HEK293 (cell line): ENCODE data around the gene KIZ.

Experiments used
- BCL11A ChIP-seq: fragments of 450-650 bp; formaldehyde crosslinking; IDR thresholded peaks from 2 replicates; pipeline ENCODE4 v1.5.1; 2016; ENCODE audit warnings: low read depth, missing biosample characterization, missing genetic modification characterization
- HOXA7 ChIP-seq: sonication (generic); formaldehyde crosslinking; IDR thresholded peaks from 2 replicates; pipeline ENCODE4 v1.8.1; 2022; ENCODE audit warnings: missing genetic modification reagents, borderline replicate concordance
- HOXD13 ChIP-seq: sonication (generic); formaldehyde crosslinking; IDR thresholded peaks from 2 replicates; pipeline ENCODE4 v1.8.0; 2022; ENCODE audit warnings: missing genetic modification reagents, borderline replicate concordance
- KLF16 ChIP-seq: fragments of 450-650 bp; formaldehyde crosslinking; IDR thresholded peaks from 2 replicates; pipeline ENCODE4 v1.5.1; 2017; ENCODE audit warnings: missing biosample characterization, missing genetic modification characterization
- SP2 ChIP-seq: fragments of 450-650 bp; formaldehyde crosslinking; IDR thresholded peaks from 2 replicates; pipeline ENCODE4 v1.5.1; 2016; ENCODE audit warnings: missing biosample characterization, missing genetic modification characterization
- TRIM28 ChIP-seq: IDR thresholded peaks from 2 replicates; pipeline ENCODE4 v1.6.1; 2011; ENCODE audit warnings: low read length, control low read depth, borderline replicate concordance
- YY2 ChIP-seq: fragments of 450-650 bp; formaldehyde crosslinking; IDR thresholded peaks from 2 replicates; pipeline ENCODE4 v1.5.1; 2016; ENCODE audit warnings: missing biosample characterization, missing genetic modification characterization
- ZBTB8A ChIP-seq: fragments of 450-650 bp; formaldehyde crosslinking; IDR thresholded peaks from 2 replicates; pipeline ENCODE4 v1.5.1; 2016; ENCODE audit warnings: missing biosample characterization, missing genetic modification characterization
- ZFHX2 ChIP-seq: fragments of 450-650 bp; formaldehyde crosslinking; conservative IDR thresholded peaks from 2 replicates; pipeline ENCODE4 v1.5.1; 2016; ENCODE audit warnings: missing biosample characterization, missing genetic modification characterization
- ZFP69B ChIP-seq: fragments of 450-650 bp; formaldehyde crosslinking; IDR thresholded peaks from 2 replicates; pipeline ENCODE4 v1.5.1; 2016; ENCODE audit warnings: missing biosample characterization, missing genetic modification characterization
- ZNF146 ChIP-seq: fragments of 450-650 bp; formaldehyde crosslinking; IDR thresholded peaks from 2 replicates; pipeline ENCODE4 v1.5.1; 2016; ENCODE audit warnings: missing biosample characterization, missing genetic modification characterization
- ZNF174 ChIP-seq: fragments of 450-650 bp; formaldehyde crosslinking; IDR thresholded peaks from 2 replicates; pipeline ENCODE4 v1.5.0; 2017; ENCODE audit warnings: missing biosample characterization, mild to moderate bottlenecking, missing genetic modification characterization
- ZNF221 ChIP-seq: fragments of 450-650 bp; formaldehyde crosslinking; IDR thresholded peaks from 2 replicates; pipeline ENCODE4 v1.5.1; 2017; ENCODE audit warnings: missing biosample characterization, missing genetic modification characterization, borderline replicate concordance
- ZNF302 ChIP-seq: fragments of 450-650 bp; formaldehyde crosslinking; IDR thresholded peaks from 2 replicates; pipeline ENCODE4 v1.5.1; 2016; ENCODE audit warnings: missing biosample characterization, missing genetic modification characterization, low read depth
- ZNF37A ChIP-seq: fragments of 450-650 bp; IDR thresholded peaks from 2 replicates; pipeline ENCODE4 v1.5.1; 2018; ENCODE audit warnings: missing biosample characterization, missing genetic modification characterization
- ZNF433 ChIP-seq: fragments of 450-650 bp; formaldehyde crosslinking; IDR thresholded peaks from 2 replicates; pipeline ENCODE4 v1.5.1; 2016; ENCODE audit warnings: missing biosample characterization, missing genetic modification characterization, low read depth
- ZNF473 ChIP-seq: fragments of 450-650 bp; formaldehyde crosslinking; IDR thresholded peaks from 2 replicates; pipeline ENCODE4 v1.5.1; 2017; ENCODE audit warnings: missing biosample characterization, missing genetic modification characterization
- ZNF548 ChIP-seq: fragments of 450-650 bp; formaldehyde crosslinking; IDR thresholded peaks from 2 replicates; pipeline ENCODE4 v1.5.1; 2016; ENCODE audit warnings: missing biosample characterization, missing genetic modification characterization
- ZNF571 ChIP-seq: fragments of 450-650 bp; formaldehyde crosslinking; IDR thresholded peaks from 2 replicates; pipeline ENCODE4 v1.5.0; 2017; ENCODE audit warnings: missing biosample characterization, missing genetic modification characterization
- ZNF585B ChIP-seq: fragments of 450-650 bp; formaldehyde crosslinking; IDR thresholded peaks from 2 replicates; pipeline ENCODE4 v1.5.1; 2016; ENCODE audit warnings: missing biosample characterization, missing genetic modification characterization
- ZNF621 ChIP-seq: fragments of 450-650 bp; formaldehyde crosslinking; IDR thresholded peaks from 2 replicates; pipeline ENCODE4 v1.5.1; 2017; ENCODE audit warnings: missing biosample characterization, missing genetic modification characterization
- ZNF623 ChIP-seq: fragments of 450-650 bp; formaldehyde crosslinking; IDR thresholded peaks from 2 replicates; pipeline ENCODE4 v1.5.1; 2016; ENCODE audit warnings: missing biosample characterization, missing genetic modification characterization
- ZNF654 ChIP-seq: fragments of 450-650 bp; formaldehyde crosslinking; IDR thresholded peaks from 2 replicates; pipeline ENCODE4 v1.5.1; 2016; ENCODE audit warnings: low read depth, missing biosample characterization, missing genetic modification characterization
- ZNF658 ChIP-seq: fragments of 450-650 bp; formaldehyde crosslinking; IDR thresholded peaks from 2 replicates; pipeline ENCODE4; 2016; ENCODE audit warnings: missing biosample characterization, missing genetic modification characterization
- ZNF660 ChIP-seq: fragments of 450-650 bp; IDR thresholded peaks from 2 replicates; pipeline ENCODE4 v1.5.1; 2018; ENCODE audit warnings: missing biosample characterization, mild to moderate bottlenecking, missing genetic modification characterization
- ZNF677 ChIP-seq: fragments of 450-650 bp; IDR thresholded peaks from 2 replicates; pipeline ENCODE4 v1.5.0; 2018; ENCODE audit warnings: missing biosample characterization, mild to moderate bottlenecking, missing genetic modification characterization, moderate library complexity
- ZNF701 ChIP-seq: fragments of 450-650 bp; formaldehyde crosslinking; IDR thresholded peaks from 2 replicates; pipeline ENCODE4 v1.5.1; 2016; ENCODE audit warnings: missing biosample characterization, missing genetic modification characterization
- ZNF707 ChIP-seq: fragments of 450-650 bp; formaldehyde crosslinking; IDR thresholded peaks from 2 replicates; pipeline ENCODE4 v1.5.1; 2016; ENCODE audit warnings: missing biosample characterization, missing genetic modification characterization
- ZNF747 ChIP-seq: fragments of 450-650 bp; formaldehyde crosslinking; IDR thresholded peaks from 2 replicates; pipeline ENCODE4 v1.5.1; 2016; ENCODE audit warnings: missing biosample characterization, missing genetic modification characterization
- ZXDB ChIP-seq: fragments of 450-650 bp; formaldehyde crosslinking; IDR thresholded peaks from 2 replicates; pipeline ENCODE4 v1.5.1; 2016; ENCODE audit warnings: missing biosample characterization, missing genetic modification characterization
- TF ChIP-seq, protein P1 (sequence below): fragments of 450-650 bp; formaldehyde crosslinking; conservative IDR thresholded peaks from 2 replicates; pipeline ENCODE4 v1.5.1; 2016; ENCODE audit warnings: low read depth, missing biosample characterization, missing genetic modification characterization
- TF ChIP-seq, protein P2 (sequence below): fragments of 450-650 bp; IDR thresholded peaks from 2 replicates; pipeline ENCODE4 v1.5.1; 2018; ENCODE audit warnings: missing biosample characterization, mild to moderate bottlenecking, missing genetic modification characterization
- TF ChIP-seq, protein P3 (sequence below): fragments of 450-650 bp; formaldehyde crosslinking; IDR thresholded peaks from 2 replicates; pipeline ENCODE4 v1.5.1; 2016; ENCODE audit warnings: missing biosample characterization, missing genetic modification characterization

KIZ gene

DNA sequence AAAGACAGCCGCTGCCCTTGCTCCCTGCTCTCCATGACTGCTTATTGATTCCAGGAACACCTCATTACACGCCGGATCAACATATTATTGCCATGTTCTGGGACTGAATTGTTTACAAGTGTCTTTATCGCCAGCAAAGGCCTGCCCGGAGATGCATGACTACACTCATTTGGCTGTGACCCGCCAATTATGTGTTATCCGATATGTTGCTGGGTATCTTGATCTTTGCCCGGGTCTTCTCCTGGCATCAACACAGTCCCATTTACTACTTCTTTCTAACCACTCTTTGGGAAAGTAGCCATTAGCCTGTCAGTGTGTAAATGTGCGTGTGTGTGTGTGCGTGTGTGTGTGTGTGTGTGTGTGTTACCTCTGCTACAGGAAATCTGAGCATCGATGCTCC lies 35.2 kb upstream of the KIZ start (continued):
- TF ChIP-seq, protein P1, sequence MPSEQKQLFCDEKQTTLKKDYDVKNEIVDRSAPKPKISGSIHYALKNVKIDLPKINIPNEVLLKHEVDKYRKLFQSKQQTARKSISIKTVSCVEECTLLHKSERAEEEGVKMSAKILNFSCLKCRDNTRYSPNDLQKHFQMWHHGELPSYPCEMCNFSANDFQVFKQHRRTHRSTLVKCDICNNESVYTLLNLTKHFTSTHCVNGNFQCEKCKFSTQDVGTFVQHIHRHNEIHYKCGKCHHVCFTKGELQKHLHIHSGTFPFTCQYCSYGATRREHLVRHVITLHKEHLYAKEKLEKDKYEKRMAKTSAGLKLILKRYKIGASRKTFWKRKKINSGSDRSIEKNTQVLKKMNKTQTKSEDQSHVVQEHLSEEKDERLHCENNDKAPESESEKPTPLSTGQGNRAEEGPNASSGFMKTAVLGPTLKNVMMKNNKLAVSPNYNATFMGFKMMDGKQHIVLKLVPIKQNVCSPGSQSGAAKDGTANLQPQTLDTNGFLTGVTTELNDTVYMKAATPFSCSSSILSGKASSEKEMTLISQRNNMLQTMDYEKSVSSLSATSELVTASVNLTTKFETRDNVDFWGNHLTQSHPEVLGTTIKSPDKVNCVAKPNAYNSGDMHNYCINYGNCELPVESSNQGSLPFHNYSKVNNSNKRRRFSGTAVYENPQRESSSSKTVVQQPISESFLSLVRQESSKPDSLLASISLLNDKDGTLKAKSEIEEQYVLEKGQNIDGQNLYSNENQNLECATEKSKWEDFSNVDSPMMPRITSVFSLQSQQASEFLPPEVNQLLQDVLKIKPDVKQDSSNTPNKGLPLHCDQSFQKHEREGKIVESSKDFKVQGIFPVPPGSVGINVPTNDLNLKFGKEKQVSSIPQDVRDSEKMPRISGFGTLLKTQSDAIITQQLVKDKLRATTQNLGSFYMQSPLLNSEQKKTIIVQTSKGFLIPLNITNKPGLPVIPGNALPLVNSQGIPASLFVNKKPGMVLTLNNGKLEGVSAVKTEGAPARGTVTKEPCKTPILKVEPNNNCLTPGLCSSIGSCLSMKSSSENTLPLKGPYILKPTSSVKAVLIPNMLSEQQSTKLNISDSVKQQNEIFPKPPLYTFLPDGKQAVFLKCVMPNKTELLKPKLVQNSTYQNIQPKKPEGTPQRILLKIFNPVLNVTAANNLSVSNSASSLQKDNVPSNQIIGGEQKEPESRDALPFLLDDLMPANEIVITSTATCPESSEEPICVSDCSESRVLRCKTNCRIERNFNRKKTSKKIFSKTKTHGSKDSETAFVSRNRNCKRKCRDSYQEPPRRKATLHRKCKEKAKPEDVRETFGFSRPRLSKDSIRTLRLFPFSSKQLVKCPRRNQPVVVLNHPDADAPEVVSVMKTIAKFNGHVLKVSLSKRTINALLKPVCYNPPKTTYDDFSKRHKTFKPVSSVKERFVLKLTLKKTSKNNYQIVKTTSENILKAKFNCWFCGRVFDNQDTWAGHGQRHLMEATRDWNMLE (tag by site-specific recombination): no peak
- TF ChIP-seq ZNF174 (tag by site-specific recombination): no peak
- TF ChIP-seq YY2 (tag by site-specific recombination): peak; percentile 54; the same call in 1 of the 2 replicates
- no peak for TF ChIP-seq ZNF302 (tag by site-specific recombination)
- TF ChIP-seq BCL11A (tag by site-specific recombination): peak; percentile 63; the same call in 1 of the 2 replicates
- no peak for TF ChIP-seq ZNF747 (tag by site-specific recombination)
- no peak for TF ChIP-seq ZNF660 (tag by site-specific recombination)
- no peak for TF ChIP-seq ZNF585B
- TF ChIP-seq ZNF701 (tag by site-specific recombination): no peak
- no peak for TF ChIP-seq ZNF221 (tag by site-specific recombination)
- no peak for TF ChIP-seq ZNF548
- TF ChIP-seq ZNF146: no peak
- no peak for TF ChIP-seq ZFHX2 (tag by site-specific recombination)
- TF ChIP-seq, protein P2, sequence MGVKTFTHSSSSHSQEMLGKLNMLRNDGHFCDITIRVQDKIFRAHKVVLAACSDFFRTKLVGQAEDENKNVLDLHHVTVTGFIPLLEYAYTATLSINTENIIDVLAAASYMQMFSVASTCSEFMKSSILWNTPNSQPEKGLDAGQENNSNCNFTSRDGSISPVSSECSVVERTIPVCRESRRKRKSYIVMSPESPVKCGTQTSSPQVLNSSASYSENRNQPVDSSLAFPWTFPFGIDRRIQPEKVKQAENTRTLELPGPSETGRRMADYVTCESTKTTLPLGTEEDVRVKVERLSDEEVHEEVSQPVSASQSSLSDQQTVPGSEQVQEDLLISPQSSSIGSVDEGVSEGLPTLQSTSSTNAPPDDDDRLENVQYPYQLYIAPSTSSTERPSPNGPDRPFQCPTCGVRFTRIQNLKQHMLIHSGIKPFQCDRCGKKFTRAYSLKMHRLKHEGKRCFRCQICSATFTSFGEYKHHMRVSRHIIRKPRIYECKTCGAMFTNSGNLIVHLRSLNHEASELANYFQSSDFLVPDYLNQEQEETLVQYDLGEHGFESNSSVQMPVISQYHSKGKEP: peak; percentile 80; the same call in 1 of the 2 replicates
- no peak for TF ChIP-seq ZNF37A (tag by site-specific recombination)
- TF ChIP-seq ZNF621 (tag by site-specific recombination): no peak
- TF ChIP-seq ZXDB (tag by site-specific recombination): no peak; the same call in 1 of the 2 replicates
- no peak for TF ChIP-seq KLF16 (tag by site-specific recombination)
- no peak for TF ChIP-seq ZNF658
- TF ChIP-seq, protein P3, sequence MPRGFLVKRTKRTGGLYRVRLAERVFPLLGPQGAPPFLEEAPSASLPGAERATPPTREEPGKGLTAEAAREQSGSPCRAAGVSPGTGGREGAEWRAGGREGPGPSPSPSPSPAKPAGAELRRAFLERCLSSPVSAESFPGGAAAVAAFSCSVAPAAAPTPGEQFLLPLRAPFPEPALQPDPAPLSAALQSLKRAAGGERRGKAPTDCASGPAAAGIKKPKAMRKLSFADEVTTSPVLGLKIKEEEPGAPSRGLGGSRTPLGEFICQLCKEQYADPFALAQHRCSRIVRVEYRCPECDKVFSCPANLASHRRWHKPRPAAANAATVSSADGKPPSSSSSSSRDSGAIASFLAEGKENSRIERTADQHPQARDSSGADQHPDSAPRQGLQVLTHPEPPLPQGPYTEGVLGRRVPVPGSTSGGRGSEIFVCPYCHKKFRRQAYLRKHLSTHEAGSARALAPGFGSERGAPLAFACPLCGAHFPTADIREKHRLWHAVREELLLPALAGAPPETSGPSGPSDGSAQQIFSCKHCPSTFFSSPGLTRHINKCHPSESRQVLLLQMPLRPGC (tag by site-specific recombination): 0 out of 2 replicates have a peak, but pooled peaks have one; percentile 46
- TF ChIP-seq ZNF571 (tag by site-specific recombination): no peak
- no peak for TF ChIP-seq ZBTB8A (tag by site-specific recombination)
- no peak for TF ChIP-seq SP2
- TF ChIP-seq ZNF654 (tag by site-specific recombination): no peak
- TF ChIP-seq ZFP69B: no peak
- TF ChIP-seq HOXD13 (CRISPR knock-in tag): 0 out of 2 replicates have a peak, but pooled peaks have one; percentile 13
- TF ChIP-seq HOXA7 (CRISPR knock-in tag): no peak
- TF ChIP-seq ZNF623 (tag by site-specific recombination): no peak
- TF ChIP-seq ZNF433 (tag by site-specific recombination): no peak
- no peak for TF ChIP-seq ZNF677 (tag by site-specific recombination)
- no peak; the same call in 1 of the 2 replicates for TF ChIP-seq ZNF473 (tag by site-specific recombination)
- no peak for TF ChIP-seq ZNF707 (tag by site-specific recombination)
- no peak for TF ChIP-seq TRIM28
